Stimulated activated CD4-positive, alpha-beta T cell treated with anti-CD3 and anti-CD28 coated beads, Interleukin-15, amount 100 ng/mL, for 1 hour (primary cell): ENCODE measurements around the gene TBC1D4.
"Not testable (repeated sequence)": the region's sequence is repeated elsewhere in the genome, so short reads cannot be mapped to it uniquely, and the experiment has no call there.

Experiments used
- DNase-seq, 2 donors: peaks; one replicate each; pipeline ENCODE4 v3.0.0-alpha.2; 2020; ENCODE audit warnings: low read depth in 1 of 2, low spot score in 1 of 2

The TBC1D4 gene

DNA sequence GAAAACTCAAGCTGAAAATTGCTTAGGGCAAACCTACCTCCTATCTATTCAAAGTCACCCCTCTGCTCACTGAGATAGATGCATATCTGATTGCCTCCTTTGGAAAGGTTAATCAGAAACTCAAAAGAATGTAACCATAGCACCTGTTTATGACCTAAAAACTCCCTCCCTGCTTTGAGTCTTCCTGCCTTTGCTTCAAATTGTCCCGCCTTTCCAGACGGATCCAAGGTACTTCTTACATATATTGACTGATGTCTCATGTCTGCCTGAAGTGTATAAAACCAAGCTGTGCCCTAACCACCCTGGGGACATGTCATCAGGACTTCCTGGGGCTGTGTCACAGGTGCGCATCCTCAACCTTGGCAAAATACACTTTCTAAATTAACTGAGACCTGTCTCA lies 118.6 kb downstream of the TBC1D4 start:
- no peak for DNase-seq

DNA sequence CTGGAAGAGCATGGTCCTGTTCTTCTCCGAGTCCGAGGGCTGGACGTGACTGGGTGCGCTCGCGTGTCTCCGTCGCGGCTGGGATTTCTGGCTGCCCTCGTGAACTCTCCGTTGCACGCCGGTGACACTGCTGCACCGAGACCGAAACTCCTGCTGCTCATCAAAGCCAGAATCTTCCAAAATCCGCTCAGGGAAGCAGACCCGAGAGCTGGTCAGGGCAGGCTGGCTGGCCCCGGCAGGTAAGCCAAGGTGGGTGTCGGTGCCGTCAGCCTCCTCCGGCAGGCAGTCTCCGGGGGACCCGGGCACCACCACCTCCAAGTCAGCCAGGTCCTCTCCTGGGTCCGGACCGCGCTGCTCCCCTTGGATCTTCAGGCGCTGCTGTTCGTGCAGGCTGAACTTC lies 119.9 kb downstream of the TBC1D4 start:
- no peak for DNase-seq

GRCh38 chr13:75360170-75360569 lies 121.8 kb downstream of the TBC1D4 start:
- no peak for DNase-seq

- DNase-seq: no peak
Measured at GRCh38 chr13:75359266-75359665, 122.7 kb downstream of the TBC1D4 start.

GRCh38 chr13:75357576-75358289 lies 124.2 kb downstream of the TBC1D4 start:
- DNase-seq: peak; percentile 11 to 15

GRCh38 chr13:75356421-75356820 lies 125.5 kb downstream of the TBC1D4 start:
- DNase-seq: no peak

DNA sequence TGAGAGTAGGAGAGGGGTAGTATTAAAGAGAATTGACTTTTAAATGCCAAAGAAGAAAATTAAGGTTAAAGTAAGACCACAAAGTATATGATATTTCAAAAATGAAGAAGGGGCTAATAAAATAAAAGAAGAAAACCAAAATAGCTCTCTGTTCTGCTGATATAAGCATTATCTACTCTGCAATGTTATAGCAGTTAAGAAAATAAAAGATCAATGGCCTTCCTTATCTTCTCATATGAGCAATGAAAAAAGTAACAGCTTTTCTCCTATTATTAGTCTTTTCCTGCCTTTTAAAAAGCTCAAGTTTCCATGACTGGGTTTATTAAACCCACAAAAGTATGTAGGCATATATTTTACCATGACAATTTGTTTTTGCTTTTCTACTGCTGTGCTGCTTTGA lies 126.4 kb downstream of the TBC1D4 start:
- no peak for DNase-seq

GRCh38 chr13:75353781-75354193 lies 128.2 kb downstream of the TBC1D4 start:
- no peak for DNase-seq

DNA sequence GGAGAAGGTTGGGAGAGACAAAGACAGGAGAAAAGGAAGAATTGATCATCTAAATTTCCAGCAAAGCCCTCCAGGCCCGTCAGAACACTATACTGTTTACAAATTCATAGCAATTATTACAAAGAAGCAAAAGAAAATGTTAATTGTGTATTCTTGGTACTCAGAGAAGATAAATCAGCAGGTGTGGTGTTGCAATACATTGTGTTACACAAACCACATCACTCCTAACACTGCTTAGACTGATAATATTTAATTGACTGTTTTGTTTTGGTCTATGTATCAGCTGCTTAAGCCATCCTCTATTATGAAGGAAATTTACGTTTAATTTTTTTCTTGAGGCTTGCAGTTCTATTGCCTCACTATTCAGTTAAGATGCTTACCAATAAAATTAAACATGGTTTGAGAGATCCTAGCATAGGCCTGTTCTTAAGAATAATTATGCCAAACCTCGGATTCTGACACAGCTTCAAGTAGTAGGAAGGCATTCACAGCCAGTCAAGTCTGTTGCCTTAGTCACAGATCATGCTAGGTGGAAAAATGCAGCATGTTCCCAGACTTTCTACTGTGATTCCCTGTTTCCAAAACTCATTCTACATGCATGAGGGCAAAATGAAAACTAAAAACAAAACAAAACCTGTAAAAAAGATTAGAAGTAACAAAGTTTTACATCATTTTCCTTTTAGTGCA lies 129.2 kb downstream of the TBC1D4 start:
- DNase-seq: no peak

- not testable (repeated sequence) for DNase-seq
Measured at GRCh38 chr13:75351538-75351937, 130.4 kb downstream of the TBC1D4 start.

DNA sequence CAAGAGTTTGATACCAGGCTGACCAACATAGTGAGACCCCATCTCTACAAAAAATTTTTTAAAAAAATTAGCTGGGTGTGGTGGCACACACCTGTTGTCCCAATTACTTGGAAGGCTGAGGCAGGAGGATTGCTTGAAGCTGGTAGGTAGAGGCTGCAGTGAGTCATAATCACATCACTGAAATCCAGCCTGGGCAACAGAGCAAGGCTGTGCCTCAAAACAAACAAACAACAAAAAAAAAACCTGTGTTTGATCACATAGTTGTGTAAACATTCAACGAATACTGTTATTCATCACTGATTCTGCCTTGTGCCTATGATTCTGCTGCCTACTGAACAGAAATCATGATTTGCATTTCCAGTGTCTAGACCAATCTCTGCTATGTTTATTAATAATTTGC lies 134.0 kb downstream of the TBC1D4 start:
- no peak for DNase-seq

DNA sequence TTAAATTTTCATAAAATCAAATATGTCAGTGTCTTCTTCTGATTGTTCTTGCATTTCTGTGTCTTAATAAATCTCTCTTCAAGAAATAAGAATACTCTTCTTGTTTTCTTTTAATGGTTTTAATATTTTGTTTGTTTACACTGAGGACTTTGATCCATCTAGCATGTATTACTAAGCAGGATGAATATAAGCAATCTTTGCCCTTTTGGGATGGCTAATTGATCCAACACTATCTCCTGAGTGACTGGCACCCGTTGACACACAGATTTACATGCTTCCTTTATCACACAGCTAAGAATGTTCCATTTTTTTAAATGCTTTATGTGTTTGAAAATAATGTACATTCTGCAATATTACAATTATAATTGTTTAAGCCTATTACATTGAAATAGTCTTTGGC lies 134.5 kb downstream of the TBC1D4 start:
- DNase-seq: no peak

DNA sequence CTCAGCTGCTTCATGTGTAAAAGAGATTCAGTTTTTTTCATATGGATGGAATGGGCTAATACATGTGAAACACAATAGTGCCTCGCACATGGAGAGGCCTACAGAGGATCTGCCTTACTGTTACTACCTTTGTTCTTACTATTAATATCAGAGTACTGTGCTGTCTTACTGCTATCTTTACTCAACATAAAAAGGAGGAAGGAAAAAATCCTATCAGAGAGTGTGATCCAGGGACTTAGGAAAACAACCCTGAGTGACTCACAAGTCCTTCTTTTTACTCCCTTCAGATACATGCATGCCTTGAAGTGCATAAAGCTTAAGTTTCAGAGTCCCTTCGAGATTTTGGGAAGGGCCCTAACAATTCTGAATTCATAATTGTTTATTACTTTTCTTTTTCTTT lies 136.8 kb downstream of the TBC1D4 start:
- DNase-seq: no peak

GRCh38 chr13:75341028-75341427 lies 140.9 kb downstream of the TBC1D4 start:
- DNase-seq: no peak

DNA sequence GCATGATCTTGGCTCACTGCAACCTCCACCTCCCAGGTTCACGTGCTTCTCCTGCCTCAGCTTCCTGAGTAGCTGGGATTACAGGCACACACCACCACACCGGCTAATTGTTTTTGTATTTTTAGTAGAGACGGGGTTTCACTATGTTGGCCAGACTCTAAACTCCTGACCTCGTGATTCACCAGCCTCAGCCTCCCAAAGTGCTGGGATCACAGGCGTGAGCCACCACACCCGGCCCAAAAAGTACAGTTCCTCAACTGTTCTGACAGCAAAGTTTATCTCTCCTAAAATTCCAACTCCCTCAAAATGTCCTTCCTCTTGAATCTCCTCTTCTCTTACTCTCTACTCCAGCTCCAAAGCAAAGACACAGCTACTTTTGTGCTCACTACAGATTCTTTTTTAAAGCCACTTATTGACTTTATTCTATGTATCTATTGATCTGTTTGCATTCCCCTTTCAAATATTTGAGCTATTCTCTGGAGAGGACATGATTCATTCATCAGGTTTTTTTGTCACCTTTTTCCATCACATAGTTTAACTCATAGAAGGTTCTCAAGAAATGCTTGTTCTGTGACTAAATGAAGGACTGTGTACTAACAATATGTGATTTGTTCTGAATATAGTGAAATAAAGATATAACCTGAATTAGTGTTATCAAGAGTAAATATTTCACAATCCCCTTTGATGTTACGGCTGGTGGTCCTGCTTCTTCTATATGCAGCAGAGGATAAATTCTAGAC lies 142.2 kb downstream of the TBC1D4 start:
- no peak for DNase-seq

DNA sequence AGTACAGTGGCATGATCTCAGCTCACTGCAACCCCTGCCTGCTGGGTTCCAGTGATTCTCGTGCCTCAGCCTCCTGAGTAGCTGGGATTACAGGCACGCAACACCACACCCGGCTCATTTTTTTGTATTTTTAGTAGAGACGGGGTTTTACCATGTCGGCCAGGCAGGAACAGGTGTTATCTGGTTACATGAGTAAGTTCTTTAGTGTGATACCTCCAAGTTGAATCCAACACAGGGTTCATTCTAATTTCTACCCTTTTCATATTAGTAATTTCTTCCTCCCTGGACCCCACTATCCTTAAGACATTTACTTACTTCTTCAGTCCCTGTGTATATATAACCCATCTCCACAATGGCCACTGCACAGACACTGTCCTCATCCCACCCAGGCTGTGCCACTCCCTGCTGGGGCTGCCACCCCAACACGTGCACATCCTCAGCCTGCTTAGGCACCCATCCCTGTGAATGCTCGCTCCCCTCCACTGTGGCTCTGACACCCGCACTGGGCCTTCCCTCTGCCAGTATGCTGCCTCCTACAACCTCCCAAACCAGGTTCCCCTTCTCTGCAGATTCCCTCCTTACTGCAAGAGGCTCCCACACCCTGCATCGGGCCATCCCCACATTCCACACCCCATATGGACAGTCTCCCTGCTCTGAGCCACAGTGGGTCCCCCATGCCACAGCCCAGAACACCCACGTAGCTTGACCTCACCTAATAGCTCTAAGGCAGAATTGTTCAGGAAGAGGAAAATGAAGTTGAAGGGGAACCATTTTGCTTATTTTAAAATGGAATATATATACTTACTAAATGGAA lies 147.1 kb downstream of the TBC1D4 start:
- no peak for DNase-seq

DNA sequence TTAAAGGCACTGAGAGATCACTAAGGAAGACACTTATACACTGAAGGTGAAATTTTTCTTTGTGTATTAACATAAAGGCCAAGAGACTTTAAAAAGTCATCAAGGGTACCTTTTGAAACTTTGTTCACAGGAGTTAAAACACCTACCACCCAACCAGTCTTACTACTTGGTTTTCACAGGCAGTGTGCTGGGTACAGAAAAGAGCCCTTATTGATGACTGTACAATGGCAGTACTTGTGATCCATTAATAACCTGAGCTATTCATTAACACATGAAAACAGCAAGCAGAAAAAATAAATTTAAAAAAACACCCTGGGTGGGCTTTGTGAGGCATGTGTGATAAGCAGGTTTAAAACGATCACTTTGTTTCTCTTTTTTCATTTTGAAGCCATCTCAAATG lies 148.9 kb downstream of the TBC1D4 start:
- DNase-seq: no peak

- DNase-seq: no peak
Measured at GRCh38 chr13:75331792-75332349, 150.1 kb downstream of the TBC1D4 start.

- no peak for DNase-seq
Measured at GRCh38 chr13:75330770-75331169, 151.2 kb downstream of the TBC1D4 start.

DNA sequence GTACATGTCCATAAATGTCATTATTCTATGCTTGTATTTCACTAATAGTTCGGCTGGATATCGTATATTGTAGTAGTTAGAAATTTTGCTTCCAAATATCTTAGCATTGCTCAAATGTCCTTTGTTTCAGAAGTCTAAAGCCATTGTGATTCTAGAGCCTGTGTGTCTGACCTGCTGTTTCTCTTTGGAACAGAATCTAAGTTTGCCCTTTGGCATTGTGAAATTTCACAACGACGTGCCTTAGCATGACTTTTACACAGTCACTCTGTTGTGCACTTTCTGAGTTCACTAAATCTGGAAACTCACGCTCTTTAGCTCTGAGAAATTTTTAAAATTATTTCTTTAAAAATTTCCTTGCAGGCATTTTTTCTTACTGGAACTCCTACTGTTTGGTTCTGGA lies 152.2 kb downstream of the TBC1D4 start:
- DNase-seq: no peak

- DNase-seq: no peak
Measured at GRCh38 chr13:75329097-75329496, 152.9 kb downstream of the TBC1D4 start.
